Kidney epithelial cell (primary cell): ENCODE data around the gene AIF1. TPM values are rescaled to one million over a fixed set of nuclear protein-coding genes. Genes with fewer than 3 reads are reported as not detected.

Experiments used
- DNase-seq: peaks from one replicate; pipeline ENCODE4 v3.0.0-alpha.2; 2010; ENCODE audit warnings: low read depth
- H3K27me3 ChIP-seq: 2 replicates; pipeline ENCODE4 v1.6.0; 2011; ENCODE audit warnings: low read length; ENCODE audit not compliant: control insufficient read depth, insufficient read depth
- H3K36me3 ChIP-seq: 2 replicates; pipeline ENCODE4 v1.5.1; 2011; ENCODE audit warnings: low read length; ENCODE audit not compliant: control insufficient read depth, insufficient read depth
- H3K4me3 ChIP-seq: 2 replicates; pipeline ENCODE4 v1.5.1; 2011; ENCODE audit warnings: low read depth, mild to moderate bottlenecking, control low read depth, low read length
- CTCF ChIP-seq: IDR thresholded peaks from 2 replicates; pipeline ENCODE4 v1.5.1; 2011; ENCODE audit warnings: mild to moderate bottlenecking, moderate library complexity, low read length, control low read depth, inconsistent platforms; ENCODE audit not compliant: insufficient read depth, poor library complexity, severe bottlenecking
- total RNA-seq: library from RNA; depleted of rRNA; stranded (reverse); fragments of >200 nt; gene quantifications from 2 replicates; pipeline ENCODE4 v1.2.3, GENCODE V29; 2015

AIF1 gene
- total RNA-seq, 1 donor from 2014 or later: 0.33 TPM

GRCh38 chr6:31580807-31581433, 34.1 kb upstream of the AIF1 start:
- peak; percentile 71 for TF ChIP-seq CTCF
- Histone ChIP-seq H3K36me3 (no peaks in the 10 kb centered on the region), H3K4me3 (peak overlapping the region; percentile 85), H3K27me3 (no peaks in the 10 kb centered on the region)
- no peak for DNase-seq

- no peak for TF ChIP-seq CTCF
- DNase-seq: no peak
- Histone ChIP-seq H3K27me3 (no peaks in the 10 kb centered on the region), H3K4me3 (peak overlapping the region; percentile 85), H3K36me3 (no peaks in the 10 kb centered on the region)
Measured at GRCh38 chr6:31581434-31582229, 33.4 kb upstream of the AIF1 start.

GRCh38 chr6:31582230-31582643, 32.8 kb upstream of the AIF1 start, which contains the start of gene LTB:
TSS of gene LTB (minus strand) at chr6:31582424. CDS start at chr6:31582417, 7 bp downstream.
- no peak for DNase-seq
- Histone ChIP-seq H3K4me3 (peak within 1 kb of the TSS; percentile 85), H3K36me3 (no peaks in the 10 kb centered on the region), H3K27me3 (no peaks in the 10 kb centered on the region)
- TF ChIP-seq CTCF: no peak

GRCh38 chr6:31585491-31585890, 29.5 kb upstream of the AIF1 start:
- DNase-seq: no peak

GRCh38 chr6:31586008-31586407, 29.0 kb upstream of the AIF1 start, which contains the start of gene LST1:
TSS of gene LST1 (plus strand) at chr6:31586277. CDS start at chr6:31587300, 1,023 bp downstream.
- no peak for DNase-seq
- H3K27me3 ChIP-seq: no peaks in the 10 kb centered on the region
- no peak within 1 kb of the TSS for H3K4me3 ChIP-seq

More at GRCh38 chr6:31585491-31585890, 29.5 kb upstream of the AIF1 start:
- H3K4me3 ChIP-seq: no peak overlapping the region
- no peaks in the 10 kb centered on the region for H3K27me3 ChIP-seq
- H3K36me3 ChIP-seq: no peaks in the 10 kb centered on the region
- peak; percentile 25 for TF ChIP-seq CTCF

More at GRCh38 chr6:31586008-31586407, 29.0 kb upstream of the AIF1 start, which contains the start of gene LST1:
- no peaks in the 10 kb centered on the region for H3K36me3 ChIP-seq
- TF ChIP-seq CTCF: no peak
